ENCODE measurements around the gene IL1RAPL1. TPM values are rescaled to one million over a fixed set of nuclear protein-coding genes. Genes with fewer than 3 reads are reported as not detected.

The IL1RAPL1 gene
- total RNA-seq, 1 donor from 2014 or later, result 4.0 TPM

GRCh38 chrX:29834764-29835163, 1247.5 kb downstream of the IL1RAPL1 start:
- ATAC-seq, result no peak
- intact Hi-C loops (cut with DNase I), result no loop called here
- DNase-seq (ENCODE audit: missing footprints), result no peak

DNA sequence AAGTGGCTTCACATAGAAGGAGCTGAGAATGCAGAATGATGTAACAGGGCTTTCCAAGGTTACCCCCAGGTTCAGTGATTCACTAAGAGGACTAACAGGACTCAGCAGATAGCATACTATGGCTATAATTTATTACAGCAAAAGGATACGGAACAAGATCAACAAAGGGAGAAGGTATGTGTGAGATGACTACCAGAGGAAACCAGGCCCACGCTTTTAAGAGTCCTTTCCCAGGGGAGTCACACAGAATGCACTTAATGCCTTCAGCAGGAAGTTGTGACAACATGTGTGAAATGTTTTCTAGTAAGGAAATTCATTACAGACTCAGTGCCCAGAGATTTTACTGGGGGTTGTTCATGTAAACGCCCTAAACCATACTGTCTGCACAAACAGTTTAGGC, 1254.5 kb downstream of the IL1RAPL1 start:
- intact Hi-C loops (cut with DNase I), result no loop called here
- DNase-seq (ENCODE audit: missing footprints), result no peak
- no peak for ATAC-seq

GRCh38 chrX:29842552-29842951, 1255.3 kb downstream of the IL1RAPL1 start:
- DNase-seq (ENCODE audit: missing footprints) (no peak), ATAC-seq (no peak)
- intact Hi-C loops (cut with DNase I), result no loop called here

- ATAC-seq (no peak), DNase-seq (ENCODE audit: missing footprints) (no peak)
- intact Hi-C loops (cut with DNase I), result no loop called here
These were observed 1264.8 kb downstream of the IL1RAPL1 start for GRCh38 chrX:29851857-29852605.

DNA sequence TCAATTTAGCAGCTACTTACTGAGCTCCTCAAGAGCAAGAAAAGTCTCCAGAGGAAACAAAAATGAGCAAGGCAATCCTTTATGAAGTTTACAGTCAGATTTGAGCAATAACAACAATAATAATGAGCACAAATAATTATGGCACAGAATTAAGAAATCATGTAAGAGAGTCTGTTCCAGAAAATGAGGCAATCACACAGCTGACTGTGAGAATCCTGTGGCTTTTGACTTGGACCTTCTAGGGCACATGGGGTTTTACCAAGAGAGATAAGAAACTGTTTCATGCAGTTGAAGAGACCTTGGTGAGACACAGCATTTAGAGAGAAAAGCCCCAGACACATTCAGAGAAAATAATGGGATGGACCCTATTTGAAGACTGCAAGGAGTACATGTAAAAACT, 1265.5 kb downstream of the IL1RAPL1 start:
- DNase-seq (ENCODE audit: missing footprints) (no peak), ATAC-seq (no peak)
- intact Hi-C loops (cut with DNase I), result no loop called here

- DNase-seq (ENCODE audit: missing footprints) (no peak), ATAC-seq (no peak)
- intact Hi-C loops (cut with DNase I), result no loop called here
These were observed 1271.5 kb downstream of the IL1RAPL1 start for GRCh38 chrX:29858714-29859113.

GRCh38 chrX:29862126-29862677, 1275.0 kb downstream of the IL1RAPL1 start:
- DNase-seq (ENCODE audit: missing footprints), result no peak
- ATAC-seq, result no peak
- intact Hi-C loops (cut with DNase I), result no loop called here

- no peak for ATAC-seq
- intact Hi-C loops (cut with DNase I), result no loop called here
- no peak for DNase-seq (ENCODE audit: missing footprints)
These were observed 1280.7 kb downstream of the IL1RAPL1 start for GRCh38 chrX:29867971-29868370.

DNA sequence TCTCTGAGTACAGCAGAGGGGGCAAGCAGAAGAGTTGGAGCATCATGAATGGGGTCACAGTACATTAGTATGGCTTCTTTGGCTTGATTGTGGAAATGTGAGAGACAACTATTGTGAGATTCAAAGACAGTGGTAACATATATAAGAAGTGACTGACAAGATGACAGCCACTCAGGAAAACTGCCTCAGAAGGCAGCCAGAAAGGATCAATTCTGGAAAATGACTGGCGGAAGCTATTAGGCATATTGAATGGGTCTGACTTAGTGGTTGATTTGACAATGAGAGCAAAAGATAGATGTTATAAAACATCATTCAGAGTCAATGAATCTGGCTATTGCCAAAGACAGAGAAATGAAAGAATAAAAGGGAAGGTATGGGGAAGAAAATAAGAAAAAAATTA, 1282.6 kb downstream of the IL1RAPL1 start:
- no peak for ATAC-seq
- no peak for DNase-seq (ENCODE audit: missing footprints)
- intact Hi-C loops (cut with DNase I), result no loop called here

GRCh38 chrX:29870608-29871007, 1283.4 kb downstream of the IL1RAPL1 start:
- ATAC-seq (no peak), DNase-seq (ENCODE audit: missing footprints) (no peak)
- intact Hi-C loops (cut with DNase I), result no loop called here

DNA sequence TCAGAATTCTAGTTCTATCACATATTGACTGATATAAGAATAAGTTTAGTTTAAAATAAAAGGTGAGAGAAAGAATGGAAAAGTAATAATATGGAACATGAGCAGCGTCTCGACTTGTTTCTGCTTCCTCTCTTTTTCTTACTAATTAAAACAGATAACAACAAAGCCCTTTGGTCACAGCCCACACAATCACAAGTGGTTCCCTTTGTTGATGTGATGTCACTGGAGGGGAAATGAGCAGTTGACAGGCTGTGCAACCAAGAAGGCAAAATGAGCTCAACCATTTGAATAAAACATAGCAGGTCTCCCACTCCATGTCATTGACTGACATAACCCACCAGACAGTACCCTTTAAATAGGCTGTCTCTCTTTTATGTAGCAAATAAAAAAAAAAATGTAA, 1285.6 kb downstream of the IL1RAPL1 start:
- ATAC-seq (no peak), DNase-seq (ENCODE audit: missing footprints) (no peak)
- intact Hi-C loops (cut with DNase I), result no loop called here

DNA sequence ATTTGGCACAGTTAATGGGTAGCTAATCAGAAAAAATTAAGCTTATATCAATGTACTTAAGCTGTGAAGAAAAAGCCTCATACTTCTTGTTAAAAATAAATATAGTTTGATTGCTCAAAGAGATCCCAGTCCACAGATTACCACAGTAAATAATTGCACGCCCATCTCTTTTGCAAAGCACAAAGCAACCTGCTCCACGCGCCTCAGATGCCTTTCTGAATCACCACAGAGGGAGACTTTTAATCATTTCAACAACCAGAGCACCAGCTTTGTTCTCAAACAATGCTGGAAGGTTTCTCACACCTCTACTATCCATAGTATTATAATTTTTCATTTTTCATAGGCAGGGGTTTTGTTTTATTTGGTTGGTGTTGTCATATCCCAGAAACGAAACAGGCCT, 1289.5 kb downstream of the IL1RAPL1 start:
- DNase-seq (ENCODE audit: missing footprints), result no peak
- intact Hi-C loops (cut with DNase I), result no loop called here
- ATAC-seq, result no peak

- DNase-seq (ENCODE audit: missing footprints) (no peak), ATAC-seq (no peak)
- intact Hi-C loops (cut with DNase I), result no loop called here
These were observed 1293.7 kb downstream of the IL1RAPL1 start for GRCh38 chrX:29880977-29881376.

DNA sequence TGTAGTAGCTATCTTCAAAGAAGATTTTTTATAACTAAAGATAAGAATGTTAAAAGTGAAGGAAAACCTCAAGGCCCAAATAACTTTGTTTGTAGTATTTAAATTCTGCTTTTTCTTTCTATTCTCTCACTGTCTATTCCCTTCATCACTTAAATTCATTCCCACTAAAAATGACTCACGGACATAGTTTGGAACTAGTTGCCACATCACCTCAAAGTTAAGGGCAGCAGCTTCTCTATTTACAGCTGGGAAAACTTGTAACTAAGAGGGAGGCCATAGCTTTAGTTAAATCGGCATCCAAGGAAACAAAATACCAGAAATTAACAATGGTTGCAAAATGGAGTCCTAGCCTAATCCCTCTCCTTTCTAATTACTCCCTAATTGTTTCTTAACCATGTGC, 1302.8 kb downstream of the IL1RAPL1 start:
- intact Hi-C loops (cut with DNase I), result no loop called here
- no peak for ATAC-seq
- no peak for DNase-seq (ENCODE audit: missing footprints)

GRCh38 chrX:29890646-29891200, 1303.5 kb downstream of the IL1RAPL1 start:
- no peak for ATAC-seq
- intact Hi-C loops (cut with DNase I), result no loop called here
- DNase-seq (ENCODE audit: missing footprints), result no peak

DNA sequence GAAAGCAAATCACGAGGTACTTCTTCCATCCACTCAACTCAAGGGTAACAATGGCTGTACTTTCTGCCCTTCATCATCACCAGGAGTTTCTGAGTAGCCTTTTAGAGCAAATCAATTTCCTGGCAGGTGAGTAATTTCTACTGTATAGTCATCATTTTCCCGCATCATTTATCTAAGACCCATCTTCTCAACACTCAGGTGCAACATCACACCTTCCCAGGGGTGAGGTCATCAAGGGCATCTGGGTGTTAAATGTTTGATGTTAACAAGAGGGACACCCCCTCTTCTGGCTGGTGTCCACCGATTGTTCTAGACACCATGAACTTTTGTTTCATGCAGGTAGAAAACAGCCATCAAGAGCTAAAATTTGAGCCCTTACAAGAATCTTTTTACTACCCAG, 1314.8 kb downstream of the IL1RAPL1 start:
- intact Hi-C loops (cut with DNase I), result no loop called here
- DNase-seq (ENCODE audit: missing footprints) (no peak), ATAC-seq (no peak)

- intact Hi-C loops (cut with DNase I), result no loop called here
- ATAC-seq (no peak), DNase-seq (ENCODE audit: missing footprints) (no peak)
These were observed 1316.1 kb downstream of the IL1RAPL1 start for GRCh38 chrX:29903360-29903759.

- ATAC-seq (no peak), DNase-seq (ENCODE audit: missing footprints) (no peak)
- intact Hi-C loops (cut with DNase I), result no loop called here
These were observed 1324.4 kb downstream of the IL1RAPL1 start for GRCh38 chrX:29911673-29912072.

- intact Hi-C loops (cut with DNase I), result no loop called here
- ATAC-seq (no peak), DNase-seq (ENCODE audit: missing footprints) (no peak)
These were observed 1326.4 kb downstream of the IL1RAPL1 start for GRCh38 chrX:29913647-29914046.

DNA sequence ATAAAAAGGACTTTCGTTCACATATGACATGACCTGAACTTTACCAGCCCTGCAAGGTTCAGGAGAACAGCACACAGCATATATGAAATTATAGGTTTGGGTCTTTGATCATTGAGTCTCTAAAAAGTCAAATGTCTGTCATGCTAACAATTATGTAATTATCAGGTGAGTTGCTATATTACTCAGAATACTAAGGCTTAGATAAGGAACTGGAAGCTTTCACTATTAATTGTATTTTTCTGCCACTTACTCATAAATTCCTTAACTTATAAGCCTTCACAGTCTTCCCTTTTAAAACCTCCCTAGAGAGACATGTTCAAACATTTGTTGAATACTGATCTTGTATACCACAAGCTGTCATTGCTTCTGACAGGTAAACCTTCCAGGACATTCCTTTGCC, 1335.4 kb downstream of the IL1RAPL1 start:
- ATAC-seq (no peak), DNase-seq (ENCODE audit: missing footprints) (no peak)
- intact Hi-C loops (cut with DNase I), result no loop called here

- no peak for DNase-seq (ENCODE audit: missing footprints)
- no peak for ATAC-seq
- intact Hi-C loops (cut with DNase I), result no loop called here
These were observed 1338.8 kb downstream of the IL1RAPL1 start for GRCh38 chrX:29926056-29926455.
